CD4-positive, alpha-beta memory T cell (primary cell): Measurements from ENCODE around the gene CTNND2. TPM values are rescaled to one million over a fixed set of nuclear protein-coding genes. Genes with fewer than 3 reads are reported as not detected.

Source experiments
- CTCF ChIA-PET: fragments of 350-600 bp; sonication (Branson Sonifier 250); formaldehyde crosslinking; loops from one replicate; lab custom pipeline; 2021; ENCODE audit warnings: inconsistent platforms; ENCODE audit not compliant: partially characterized antibody; lab: Charles Lee
- POLR2A ChIA-PET: fragments of 350-600 bp; sonication (Branson Sonifier 250); formaldehyde crosslinking; loops from one replicate; lab custom pipeline; 2021; ENCODE audit not compliant: partially characterized antibody; lab: Charles Lee
- DNase-seq, 5 donors: peaks; one replicate each; pipeline versions ENCODE4 v3.0.0 to v3.0.0-alpha.2; 2020 to 2022; ENCODE audit warnings: mixed read lengths in 1 of 5
- H3K27ac ChIP-seq: one replicate; pipeline ENCODE4 v1.7.0; 2013; ENCODE audit warnings: low read depth, low read length
- H3K27me3 ChIP-seq: 2 replicates; pipeline ENCODE4 v1.7.0; 2013; ENCODE audit warnings: mild to moderate bottlenecking, low read length, moderate library complexity; ENCODE audit not compliant: insufficient read depth
- H3K36me3 ChIP-seq: 2 replicates; pipeline ENCODE4 v1.7.0; 2013; ENCODE audit warnings: mild to moderate bottlenecking, low read length, moderate library complexity; ENCODE audit not compliant: insufficient read depth
- H3K4me1 ChIP-seq: 2 replicates; pipeline ENCODE4 v1.7.0; 2013; ENCODE audit warnings: mild to moderate bottlenecking, low read length, moderate library complexity; ENCODE audit not compliant: insufficient read depth
- H3K4me3 ChIP-seq, 2 donors: one replicate each; pipeline ENCODE4 v1.7.0; 2013; ENCODE audit warnings: low read length in 2 of 2, mild to moderate bottlenecking in 1 of 2
- H3K9me3 ChIP-seq, 2 donors: one replicate each; pipeline ENCODE4 v1.7.0; 2013; ENCODE audit warnings: low read length in 2 of 2, control low read depth in 1 of 2; ENCODE audit not compliant: control insufficient read depth in 1 of 2
- H3K27ac Mint-ChIP-seq, 7 donors: one replicate each; pipeline ENCODE4 v1.8.0; 2020 to 2021; ENCODE audit warnings: mixed read lengths in 7 of 7, mild to moderate bottlenecking in 6 of 7, inconsistent platforms in 3 of 7, moderate library complexity in 3 of 7
- H3K27me3 Mint-ChIP-seq, 2 donors: one replicate each; pipeline ENCODE4 v1.8.0; 2020 to 2021; ENCODE audit warnings: mixed read lengths in 2 of 2
- H3K36me3 Mint-ChIP-seq, 2 donors: one replicate each; pipeline ENCODE4 v1.8.0; 2020 to 2021; ENCODE audit warnings: mixed read lengths in 2 of 2, inconsistent platforms in 1 of 2, mild to moderate bottlenecking in 1 of 2
- H3K4me1 Mint-ChIP-seq, 4 donors: one replicate each; pipeline ENCODE4 v1.8.0; 2020 to 2021; ENCODE audit warnings: mixed read lengths in 4 of 4, mild to moderate bottlenecking in 1 of 4
- H3K4me3 Mint-ChIP-seq, 8 donors: one replicate each; pipeline ENCODE4 v1.8.0; 2020 to 2021; ENCODE audit warnings: mixed read lengths in 8 of 8, mild to moderate bottlenecking in 7 of 8, moderate library complexity in 6 of 8, inconsistent platforms in 3 of 8
- H3K9me3 Mint-ChIP-seq, 8 donors: one replicate each; pipeline ENCODE4 v1.8.0; 2020 to 2021; ENCODE audit warnings: mixed read lengths in 8 of 8, mild to moderate bottlenecking in 5 of 8, inconsistent platforms in 3 of 8, moderate library complexity in 1 of 8
- intact Hi-C: fragments of 100-400 bp; cut with micrococcal nuclease; formaldehyde crosslinking; loops from one replicate; pipeline ENCODE4 v1.15.1; 2023
- polyA plus RNA-seq, 2 donors: library from polyadenylated mRNA; unstranded; fragments of 300-500 nt; fragmentation: Illumina TruSeq; gene quantifications; one replicate each; pipeline ENCODE4 v1.2.3, GENCODE V29; 2021
- total RNA-seq, 2 experiments: library from RNA; stranded (reverse); gene quantifications; one replicate each; pipeline ENCODE4 v1.2.3, GENCODE V29; 2021

CTNND2 gene
- total and polyA plus RNA-seq, 4 experiments from 2014 or later, result 0.65 TPM; not detected in 3

- no peaks in the 10 kb centered on the region for H3K36me3 Mint-ChIP-seq
- no peaks in the 10 kb centered on the region for H3K27me3 Mint-ChIP-seq
- H3K4me3 Mint-ChIP-seq, result no peak overlapping the region
- H3K4me1 ChIP-seq, result no peaks in the 10 kb centered on the region
- no peaks in the 10 kb centered on the region for H3K4me1 Mint-ChIP-seq
- no peak overlapping the region for H3K27ac ChIP-seq
- DNase-seq, result no peak
- H3K27ac Mint-ChIP-seq, result no peak overlapping the region
- no peaks in the 10 kb centered on the region for H3K27me3 ChIP-seq
- ChIA-PET POLR2A (no interaction called here), CTCF (no interaction called here)
- H3K4me3 ChIP-seq, result no peak overlapping the region
- intact Hi-C loops, result no loop called here
- H3K9me3 Mint-ChIP-seq, result peaks cover 0 to 4% (median 0%) of the 10 kb centered on the region in 8 donors
- H3K9me3 ChIP-seq, result no peaks in the 10 kb centered on the region
- no peaks in the 10 kb centered on the region for H3K36me3 ChIP-seq
These were observed 192.3 kb downstream of the CTNND2 start for GRCh38 chr5:11711932-11712331.

- Mint-ChIP-seq H3K27me3 (no peaks in the 10 kb centered on the region), H3K27ac (no peak overlapping the region), H3K4me3 (no peak overlapping the region), H3K4me1 (no peaks in the 10 kb centered on the region), H3K36me3 (no peaks in the 10 kb centered on the region), H3K9me3 (peaks cover 0 to 4% (median 0%) of the 10 kb centered on the region in 8 donors)
- Histone ChIP-seq H3K4me1 (no peaks in the 10 kb centered on the region), H3K27me3 (no peaks in the 10 kb centered on the region), H3K9me3 (no peaks in the 10 kb centered on the region), H3K4me3 (no peak overlapping the region), H3K36me3 (no peaks in the 10 kb centered on the region), H3K27ac (no peak overlapping the region)
- POLR2A ChIA-PET, result no interaction called here
- CTCF ChIA-PET, result interaction anchor here (0.6 kb wide), 1 partner anchor 112 kb away, joined by 3 read pairs; no protein-coding TSS in a partner anchor
- intact Hi-C loops, result no loop called here
- DNase-seq, result no peak
These were observed 195.2 kb downstream of the CTNND2 start for GRCh38 chr5:11709021-11709420.

- no peaks in the 10 kb centered on the region for H3K9me3 ChIP-seq
- POLR2A ChIA-PET, result no interaction called here
- no peak overlapping the region for H3K4me3 ChIP-seq
- Mint-ChIP-seq H3K27ac (no peak overlapping the region), H3K4me3 (no peak overlapping the region), H3K4me1 (no peaks in the 10 kb centered on the region), H3K9me3 (peaks cover 0 to 4% (median 1%) of the 10 kb centered on the region in 8 donors), H3K36me3 (no peaks in the 10 kb centered on the region), H3K27me3 (no peaks in the 10 kb centered on the region)
- intact Hi-C loops, result no loop called here
- H3K4me1 ChIP-seq, result no peaks in the 10 kb centered on the region
- H3K36me3 ChIP-seq, result no peaks in the 10 kb centered on the region
- no peaks in the 10 kb centered on the region for H3K27me3 ChIP-seq
- no peak for DNase-seq
- H3K27ac ChIP-seq, result no peak overlapping the region
- CTCF ChIA-PET, result no interaction called here
These were observed 199.3 kb downstream of the CTNND2 start for GRCh38 chr5:11704916-11705315.

- ChIA-PET POLR2A (no interaction called here), CTCF (no interaction called here)
- Mint-ChIP-seq H3K4me1 (no peaks in the 10 kb centered on the region), H3K27me3 (no peaks in the 10 kb centered on the region), H3K4me3 (no peak overlapping the region), H3K36me3 (no peaks in the 10 kb centered on the region), H3K9me3 (peaks cover 0 to 4% (median 0%) of the 10 kb centered on the region in 8 donors), H3K27ac (no peak overlapping the region)
- Histone ChIP-seq H3K4me1 (no peaks in the 10 kb centered on the region), H3K36me3 (no peaks in the 10 kb centered on the region), H3K27ac (no peak overlapping the region), H3K9me3 (no peaks in the 10 kb centered on the region), H3K4me3 (no peak overlapping the region), H3K27me3 (no peaks in the 10 kb centered on the region)
- intact Hi-C loops, result no loop called here
- no peak for DNase-seq
These were observed 203.9 kb downstream of the CTNND2 start for GRCh38 chr5:11700391-11700790.

- CTCF ChIA-PET, result no interaction called here
- peaks cover 0 to 5% (median 0%) of the 10 kb centered on the region in 8 donors for H3K9me3 Mint-ChIP-seq
- POLR2A ChIA-PET, result no interaction called here
- H3K4me3 Mint-ChIP-seq, result no peak overlapping the region
- no peak overlapping the region for H3K27ac Mint-ChIP-seq
- no peak overlapping the region for H3K4me3 ChIP-seq
- intact Hi-C loops, result no loop called here
- no peak for DNase-seq
- no peaks in the 10 kb centered on the region for H3K27me3 Mint-ChIP-seq
- no peaks in the 10 kb centered on the region for H3K36me3 ChIP-seq
- H3K4me1 Mint-ChIP-seq, result no peaks in the 10 kb centered on the region
- no peaks in the 10 kb centered on the region for H3K27me3 ChIP-seq
- H3K27ac ChIP-seq, result no peak overlapping the region
- H3K36me3 Mint-ChIP-seq, result no peaks in the 10 kb centered on the region
- no peaks in the 10 kb centered on the region for H3K4me1 ChIP-seq
- no peaks in the 10 kb centered on the region for H3K9me3 ChIP-seq
These were observed 211.6 kb downstream of the CTNND2 start for GRCh38 chr5:11692636-11693035.

GRCh38 chr5:11687498-11687897 is 216.7 kb downstream of the CTNND2 start:
- CTCF ChIA-PET, result no interaction called here
- Histone ChIP-seq H3K9me3 (no peaks in the 10 kb centered on the region), H3K36me3 (no peaks in the 10 kb centered on the region), H3K27me3 (no peaks in the 10 kb centered on the region), H3K4me3 (no peak overlapping the region), H3K27ac (no peak overlapping the region), H3K4me1 (no peaks in the 10 kb centered on the region)
- Mint-ChIP-seq H3K27ac (no peak overlapping the region), H3K9me3 (peaks cover 0 to 6% (median 1%) of the 10 kb centered on the region in 8 donors), H3K36me3 (no peaks in the 10 kb centered on the region), H3K27me3 (no peaks in the 10 kb centered on the region), H3K4me1 (no peaks in the 10 kb centered on the region), H3K4me3 (no peak overlapping the region)
- POLR2A ChIA-PET, result no interaction called here
- intact Hi-C loops, result no loop called here
- DNase-seq, result no peak

GRCh38 chr5:11684607-11685006 is 219.6 kb downstream of the CTNND2 start:
- ChIA-PET POLR2A (no interaction called here), CTCF (no interaction called here)
- H3K27ac Mint-ChIP-seq, result no peak overlapping the region
- H3K27me3 ChIP-seq, result no peaks in the 10 kb centered on the region
- no peaks in the 10 kb centered on the region for H3K27me3 Mint-ChIP-seq
- intact Hi-C loops, result no loop called here
- no peaks in the 10 kb centered on the region for H3K9me3 ChIP-seq
- H3K27ac ChIP-seq, result no peak overlapping the region
- H3K36me3 ChIP-seq, result no peaks in the 10 kb centered on the region
- peaks cover 0 to 8% (median 3%) of the 10 kb centered on the region in 8 donors for H3K9me3 Mint-ChIP-seq
- no peaks in the 10 kb centered on the region for H3K4me1 ChIP-seq
- H3K4me1 Mint-ChIP-seq, result peaks cover 0 to 2% (median 0%) of the 10 kb centered on the region in 4 donors
- no peak overlapping the region for H3K4me3 Mint-ChIP-seq
- no peaks in the 10 kb centered on the region for H3K36me3 Mint-ChIP-seq
- no peak for DNase-seq
- H3K4me3 ChIP-seq, result no peak overlapping the region

- Mint-ChIP-seq H3K9me3 (peaks cover 0 to 7% (median 2%) of the 10 kb centered on the region in 8 donors), H3K4me1 (peaks cover 0 to 2% (median 0%) of the 10 kb centered on the region in 4 donors), H3K4me3 (no peak overlapping the region), H3K36me3 (no peaks in the 10 kb centered on the region), H3K27me3 (no peaks in the 10 kb centered on the region), H3K27ac (no peak overlapping the region)
- H3K36me3 ChIP-seq, result no peaks in the 10 kb centered on the region
- no peak for DNase-seq
- H3K4me3 ChIP-seq, result no peak overlapping the region
- no peak overlapping the region for H3K27ac ChIP-seq
- no peaks in the 10 kb centered on the region for H3K27me3 ChIP-seq
- ChIA-PET CTCF (no interaction called here), POLR2A (no interaction called here)
- intact Hi-C loops, result no loop called here
- H3K9me3 ChIP-seq, result no peaks in the 10 kb centered on the region
- no peaks in the 10 kb centered on the region for H3K4me1 ChIP-seq
These were observed 220.6 kb downstream of the CTNND2 start for GRCh38 chr5:11683666-11684065.
